GM19351 (cell line): ENCODE data around the gene CCND2.
A peak's percentile ranks its signal among the peaks of the same experiment; 100 is the strongest.

Experiments used
- ATAC-seq: cut with Tn5 transposase; IDR thresholded peaks from one replicate; pipeline ENCODE4 v1.9.1; 2021; ENCODE audit warnings: mild to moderate bottlenecking, moderate library complexity; ENCODE audit not compliant: unreplicated experiment

Gene CCND2

GRCh38 chr12:4256043-4256826 is 17.3 kb upstream of the CCND2 start:
- no peak for ATAC-seq

GRCh38 chr12:4257442-4257841 is 16.1 kb upstream of the CCND2 start:
- no peak for ATAC-seq

GRCh38 chr12:4259099-4259498 is 14.5 kb upstream of the CCND2 start:
- ATAC-seq, result no peak

- peak; percentile 64 for ATAC-seq
These were observed 11.9 kb upstream of the CCND2 start for GRCh38 chr12:4261655-4262054.

GRCh38 chr12:4265280-4265679 is 8.3 kb upstream of the CCND2 start:
- no peak for ATAC-seq

- ATAC-seq, result no peak
These were observed 6.6 kb upstream of the CCND2 start for GRCh38 chr12:4266990-4267389.

- ATAC-seq, result no peak
These were observed 5.7 kb upstream of the CCND2 start for GRCh38 chr12:4267704-4268328.

GRCh38 chr12:4268329-4269181 is 5.0 kb upstream of the CCND2 start:
- no peak for ATAC-seq

GRCh38 chr12:4269279-4269991 is 4.1 kb upstream of the CCND2 start:
- no peak for ATAC-seq

- no peak for ATAC-seq
These were observed 3.3 kb upstream of the CCND2 start for GRCh38 chr12:4270016-4270830.

GRCh38 chr12:4270831-4271716 is 2.5 kb upstream of the CCND2 start:
- ATAC-seq, result no peak

GRCh38 chr12:4271717-4272423 is 1.7 kb upstream of the CCND2 start:
- ATAC-seq, result peak; percentile 46

GRCh38 chr12:4272424-4273272 is 914 bp upstream of the CCND2 start:
- ATAC-seq, result no peak

- ATAC-seq, result no peak
These were observed 300 bp upstream of the CCND2 start for GRCh38 chr12:4273273-4273651.

- ATAC-seq, result no peak
These were observed 944 bp downstream of the CCND2 start for GRCh38 chr12:4274396-4275015.

GRCh38 chr12:4275016-4275869 is 1.7 kb downstream of the CCND2 start:
- ATAC-seq, result no peak
